GM06990 (cell line): Measurements from ENCODE around the gene PSMB9.

Experiments used
- DNase-seq: peaks from one replicate; pipeline ENCODE4 v3.0.0-alpha.2; 2011; ENCODE audit not compliant: insufficient read length; ENCODE audit errors: extremely low read depth
- H3K27me3 ChIP-seq: replicated peaks from 2 replicates; pipeline ENCODE4 v1.6.0; 2011; ENCODE audit warnings: low read length; ENCODE audit not compliant: control insufficient read depth, insufficient read depth
- H3K36me3 ChIP-seq: 2 replicates; pipeline ENCODE4 v1.5.1; 2011; ENCODE audit warnings: low read length; ENCODE audit not compliant: control insufficient read depth, insufficient read depth
- H3K4me3 ChIP-seq: replicated peaks from 2 replicates; pipeline ENCODE4 v1.5.1; 2011; ENCODE audit warnings: low read depth, mild to moderate bottlenecking, control low read depth, low read length
- CTCF ChIP-seq: IDR thresholded peaks from 2 replicates; pipeline ENCODE4 v1.5.1; 2011; ENCODE audit warnings: low read length, control low read depth, mild to moderate bottlenecking, inconsistent platforms; ENCODE audit not compliant: insufficient read depth, poor library complexity, severe bottlenecking

Gene PSMB9

GRCh38 chr6:32883789-32884188, 29.8 kb downstream of the PSMB9 start:
- no peak for DNase-seq
- TF ChIP-seq CTCF: no peak
- H3K4me3 ChIP-seq: no peak overlapping the region
- H3K36me3 ChIP-seq: no peaks in the 10 kb centered on the region
- H3K27me3 ChIP-seq: no peaks in the 10 kb centered on the region

DNA sequence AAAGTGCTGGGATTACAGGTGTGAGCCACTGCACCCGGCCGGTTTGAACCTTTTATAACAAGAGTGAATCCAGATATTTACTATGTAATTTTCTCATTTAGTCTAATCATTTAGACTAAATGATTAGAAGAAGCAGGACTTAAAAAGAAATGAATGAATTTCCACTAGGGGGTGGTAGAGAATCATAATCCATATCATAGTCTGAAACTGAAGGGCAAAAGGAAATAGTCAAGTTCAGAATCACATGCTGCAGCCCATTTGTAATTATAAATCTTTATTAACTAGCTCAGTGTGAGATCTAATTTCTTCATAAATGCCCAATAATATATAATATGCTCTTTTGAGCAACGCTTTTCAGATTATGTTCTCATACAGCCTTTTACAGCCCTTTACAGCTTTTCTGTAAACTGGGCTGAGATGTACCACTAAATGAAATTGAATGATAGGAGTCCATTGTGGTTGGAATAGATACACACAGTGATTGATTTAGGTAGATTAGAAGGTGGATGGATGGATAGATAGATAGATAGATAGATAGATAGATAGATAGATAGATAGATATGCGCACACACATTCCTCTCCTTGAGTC, 31.8 kb downstream of the PSMB9 start:
- H3K36me3 ChIP-seq: no peaks in the 10 kb centered on the region
- H3K27me3 ChIP-seq: no peaks in the 10 kb centered on the region
- TF ChIP-seq CTCF: peak; percentile 42
- peak; percentile 31 for DNase-seq
- H3K4me3 ChIP-seq: no peak overlapping the region

DNA sequence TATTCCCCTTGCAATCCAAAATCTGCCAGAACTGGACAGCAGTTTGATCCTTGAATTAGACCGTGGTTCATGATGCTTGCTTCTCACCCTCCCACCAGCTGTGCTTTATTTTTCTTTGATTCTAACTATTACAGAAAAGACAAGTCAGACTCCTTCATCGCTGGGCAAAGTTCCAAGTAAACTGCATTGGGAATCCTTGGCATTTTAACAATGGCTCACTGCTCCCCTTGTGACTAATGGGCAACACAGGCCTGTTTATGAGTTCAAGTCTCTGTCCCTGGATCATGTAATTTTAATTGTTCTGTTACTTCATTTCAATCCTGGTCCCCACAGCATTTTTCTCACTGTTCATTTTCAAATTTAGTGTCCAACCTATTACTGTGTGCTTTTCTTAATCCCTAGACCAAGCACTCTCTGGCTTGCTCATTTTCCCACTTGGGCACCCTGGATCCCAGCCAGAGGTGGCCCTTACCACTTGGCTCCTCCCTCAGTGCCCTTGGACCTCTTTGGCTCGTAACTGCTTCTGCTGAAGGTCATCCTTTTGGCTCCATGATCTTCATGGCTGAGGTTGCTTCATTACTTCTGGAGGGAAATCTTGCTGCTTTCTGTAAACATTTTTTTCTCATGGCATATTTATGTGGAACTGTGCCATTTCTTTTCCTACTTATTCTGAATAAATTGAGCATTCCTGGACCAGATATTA, 32.8 kb downstream of the PSMB9 start:
- H3K27me3 ChIP-seq: no peaks in the 10 kb centered on the region
- H3K36me3 ChIP-seq: no peaks in the 10 kb centered on the region
- H3K4me3 ChIP-seq: no peak overlapping the region
- TF ChIP-seq CTCF: no peak
- DNase-seq: no peak

DNA sequence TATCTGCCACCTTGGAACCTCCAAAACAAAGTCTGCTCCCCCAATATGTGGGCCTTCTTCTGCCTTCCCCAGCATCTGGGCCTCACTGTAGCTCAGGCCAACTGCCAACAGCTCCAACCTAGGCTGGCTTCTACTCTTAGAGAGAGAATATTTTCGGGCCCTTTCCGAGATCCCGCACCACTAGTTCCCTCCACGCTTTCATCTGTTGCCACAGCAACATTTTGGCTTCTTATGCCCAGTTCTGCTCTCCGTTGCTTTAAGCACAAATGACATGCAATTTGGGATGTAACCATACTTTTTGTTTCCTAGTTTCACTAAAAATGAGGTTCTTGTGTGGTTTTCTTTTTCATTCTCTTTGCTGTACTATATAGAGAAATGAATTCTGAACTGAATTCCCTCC, 33.6 kb downstream of the PSMB9 start:
- no peak for TF ChIP-seq CTCF
- no peak for DNase-seq
- no peaks in the 10 kb centered on the region for H3K27me3 ChIP-seq
- H3K36me3 ChIP-seq: no peaks in the 10 kb centered on the region
- H3K4me3 ChIP-seq: no peak overlapping the region

DNA sequence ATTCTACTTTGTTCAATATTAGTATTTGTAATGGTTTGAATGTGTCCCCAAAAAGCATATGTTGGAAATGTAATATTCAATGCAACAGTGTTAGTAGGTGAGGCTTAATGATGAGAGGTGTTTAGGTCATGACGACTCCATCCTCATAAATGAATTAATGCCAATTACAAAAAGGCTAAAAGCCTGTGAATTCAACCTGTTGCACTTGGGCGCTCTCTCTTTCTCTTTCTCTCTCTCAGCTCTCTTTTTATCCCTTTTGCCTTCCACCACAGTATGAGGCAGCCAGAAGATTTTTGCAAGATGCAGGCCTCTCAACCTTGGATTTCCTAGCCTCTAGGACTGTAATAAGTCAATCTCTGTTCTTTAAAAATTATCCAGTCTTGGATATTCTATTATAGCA, 34.6 kb downstream of the PSMB9 start:
- H3K27me3 ChIP-seq: no peaks in the 10 kb centered on the region
- no peak overlapping the region for H3K4me3 ChIP-seq
- DNase-seq: no peak
- no peaks in the 10 kb centered on the region for H3K36me3 ChIP-seq
- no peak for TF ChIP-seq CTCF
